ENCODE results near the gene MYCBP.

DNA sequence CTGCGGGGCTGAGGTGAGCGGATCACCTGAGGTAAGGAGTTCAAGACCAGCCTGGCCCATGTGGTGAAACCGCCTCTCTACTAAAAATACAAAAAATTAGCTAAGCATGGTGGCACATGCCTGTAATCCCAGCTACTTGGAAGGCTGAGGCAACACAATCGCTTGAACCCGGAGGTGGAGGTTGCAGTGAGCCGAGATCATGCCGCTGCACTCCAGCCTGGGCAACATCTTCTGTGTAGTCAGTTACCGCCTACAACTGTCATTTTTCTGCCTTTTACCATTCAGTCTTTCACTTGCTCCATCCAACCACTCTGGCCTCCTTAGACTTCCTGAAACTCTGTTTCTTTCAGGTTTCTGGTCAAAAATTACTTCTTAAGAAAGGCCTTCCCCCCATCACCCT, 2.2 kb downstream of the MYCBP start:
- TF ChIP-seq TAF1 (IDR thresholded peaks at IDR 0.05; ENCODE audit: borderline replicate concordance, insufficient read depth, low read length) (no peak), REST (IDR thresholded peaks at IDR 0.05; ENCODE audit: insufficient read depth in 1 of 2, low read depth in 2 of 2, low read length in 2 of 2) (no peak), SIN3A (IDR thresholded peaks at IDR 0.05; ENCODE audit: borderline replicate concordance, insufficient read depth, low read length) (no peak), POLR2AphosphoS5 (IDR thresholded peaks at IDR 0.05; ENCODE audit: low read depth, low read length) (no peak)
